Stimulated activated naive CD4-positive, alpha-beta T cell treated with Interleukin-2 at 50 U/mL for 16 hours (primary cell): ENCODE data around the gene DOCK3.
"Not testable (repeated sequence)": the region's sequence is repeated elsewhere in the genome, so short reads cannot be mapped to it uniquely, and the experiment has no call there.

Experiments used
- DNase-seq: peaks from one replicate; lab custom pipeline; 2025; lab: John Stamatoyannopoulos, UW

The DOCK3 gene

DNA sequence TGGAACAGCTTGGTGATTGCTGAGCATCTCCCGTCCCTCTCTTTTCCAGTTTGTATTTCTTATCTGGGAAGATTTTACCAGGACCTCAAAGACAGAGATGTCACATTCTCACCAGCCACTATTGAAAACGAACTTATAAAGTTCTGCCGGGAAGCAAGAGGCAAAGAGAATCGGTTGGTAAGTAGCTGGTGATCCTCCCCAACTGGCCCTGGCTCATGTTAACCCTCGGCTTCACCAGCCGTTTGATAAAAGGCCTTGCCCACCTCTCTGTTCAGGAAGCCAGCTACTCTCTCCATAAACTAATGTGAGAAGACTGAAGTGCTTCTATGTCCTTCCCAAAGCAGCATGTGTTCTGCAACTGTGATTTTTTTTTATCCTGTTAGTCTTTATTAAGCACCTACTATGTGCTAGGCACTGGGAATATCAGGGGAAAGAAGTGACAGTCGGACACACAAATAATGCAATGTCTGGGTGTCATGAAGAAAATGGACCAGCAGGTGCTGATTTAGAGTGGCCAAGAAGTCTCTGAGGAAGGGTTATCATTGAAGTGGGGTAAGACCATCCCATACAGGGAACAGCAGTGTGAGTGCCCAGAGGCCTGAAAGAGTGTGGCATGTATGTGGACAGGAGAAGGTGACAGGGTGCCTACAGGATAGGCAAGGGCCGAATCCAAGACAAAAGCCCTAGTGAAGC is 711.6 kb downstream of the DOCK3 start:
- DNase-seq = no peak

DNA sequence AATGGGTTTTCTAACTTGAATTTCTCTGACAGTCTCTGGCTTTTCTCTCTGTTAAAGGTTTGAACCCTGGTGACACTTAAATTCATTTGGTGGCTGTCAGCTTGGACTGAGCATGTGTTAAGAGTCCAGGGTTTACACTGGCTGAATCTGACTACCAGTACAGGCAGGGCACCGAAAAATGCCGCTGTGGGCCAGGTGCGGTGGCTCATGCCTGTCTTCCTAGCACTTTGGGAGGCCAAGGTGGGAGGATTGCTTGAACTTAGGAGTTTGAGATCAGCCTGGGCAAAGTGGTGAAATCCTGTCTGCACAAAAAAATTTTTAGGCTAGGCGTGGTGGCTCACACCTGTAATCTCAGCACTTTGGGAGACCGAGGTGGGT is 712.1 kb downstream of the DOCK3 start:
- DNase-seq = no peak

DNA sequence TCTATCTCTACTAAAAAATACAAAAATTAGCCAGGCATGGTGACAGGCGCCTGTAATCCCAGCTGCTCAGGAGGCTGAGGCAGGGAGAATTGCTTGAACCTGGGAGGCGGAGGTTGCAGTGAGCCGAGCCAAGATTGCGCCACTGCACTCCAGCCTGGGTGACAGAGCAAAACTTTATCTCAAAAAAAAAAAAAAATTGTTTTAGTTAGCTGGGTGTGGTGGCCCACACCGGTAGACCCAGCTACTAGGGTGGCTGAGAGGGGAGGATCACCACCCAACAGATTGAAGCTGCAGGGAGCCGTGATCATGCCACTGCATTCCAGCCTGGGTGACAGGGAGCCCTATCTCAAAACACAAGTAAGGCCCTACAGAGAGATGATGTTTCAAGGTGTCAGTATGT is 712.6 kb downstream of the DOCK3 start:
- DNase-seq = not testable (repeated sequence)

DNA sequence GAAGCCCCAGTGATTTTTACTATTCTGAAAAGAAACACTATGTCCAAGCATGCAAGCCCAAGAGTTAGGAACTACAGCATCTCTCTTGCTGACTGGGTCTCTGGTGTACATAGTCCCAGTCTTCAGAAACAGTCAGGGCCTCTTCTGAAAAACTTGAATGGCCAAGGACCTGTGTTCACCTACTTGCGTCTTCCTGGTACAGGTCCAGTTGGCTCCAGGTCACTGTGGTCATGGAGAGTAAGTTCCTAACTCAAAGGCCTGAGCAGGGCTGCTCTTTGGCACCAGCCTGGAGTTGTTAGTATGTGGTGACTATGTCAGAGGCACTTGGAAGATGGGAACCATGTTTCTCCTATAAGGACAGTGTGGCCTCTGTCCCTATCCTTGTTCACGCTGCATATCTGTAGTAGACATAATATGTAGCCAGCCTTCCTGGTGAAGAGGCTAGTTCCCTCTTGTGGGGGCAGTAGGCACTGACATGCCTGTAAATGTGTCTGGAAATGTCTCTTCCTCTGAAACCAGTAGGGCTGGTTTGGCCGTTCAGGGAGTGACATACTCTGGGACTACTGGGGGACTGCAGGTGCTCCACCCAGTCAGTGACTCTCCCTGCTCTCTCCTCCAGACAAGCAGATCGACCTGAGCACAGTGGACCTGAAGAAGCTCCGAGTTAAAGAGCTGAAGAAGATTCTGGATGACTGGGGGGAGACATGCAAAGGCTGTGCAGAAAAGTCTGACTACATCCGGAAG is 713.7 kb downstream of the DOCK3 start:
- DNase-seq = no peak

DNA sequence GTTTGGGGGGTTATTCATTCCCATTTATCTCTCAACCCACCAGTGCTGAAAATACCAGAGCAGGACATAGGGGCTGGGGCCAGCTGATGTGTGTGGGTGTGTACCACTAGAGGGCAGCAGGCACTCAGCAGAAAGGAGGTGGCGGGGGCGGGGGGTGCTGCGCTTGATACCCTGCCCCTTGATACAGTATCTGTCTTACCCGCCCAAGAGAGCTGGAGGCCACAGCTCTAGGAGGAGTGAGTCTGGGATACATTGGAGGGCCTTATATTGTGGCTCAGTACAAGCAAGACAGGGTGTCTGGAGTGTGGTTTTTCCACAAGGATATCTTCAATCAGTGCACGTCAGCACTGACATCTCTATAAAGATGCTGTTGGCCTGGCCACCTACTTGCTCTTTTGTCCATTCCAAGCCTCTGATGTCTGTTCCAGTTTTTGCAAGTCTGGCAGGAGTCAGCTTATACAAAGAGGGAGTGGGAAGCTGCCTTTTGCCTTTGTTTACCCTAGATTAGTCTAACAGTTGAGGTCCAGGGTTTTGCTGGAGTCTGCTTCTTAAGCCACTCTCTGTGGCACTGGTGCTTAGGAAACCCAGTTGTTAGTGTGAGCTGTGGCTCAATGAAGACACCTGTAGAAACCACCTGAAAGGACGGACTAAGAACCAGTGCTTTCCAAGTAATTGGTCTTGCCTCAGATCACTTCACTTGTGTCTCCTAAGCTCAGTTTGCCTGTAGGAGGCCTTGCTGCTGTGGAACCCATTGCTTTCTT is 714.9 kb downstream of the DOCK3 start:
- DNase-seq = peak; percentile 41

DNA sequence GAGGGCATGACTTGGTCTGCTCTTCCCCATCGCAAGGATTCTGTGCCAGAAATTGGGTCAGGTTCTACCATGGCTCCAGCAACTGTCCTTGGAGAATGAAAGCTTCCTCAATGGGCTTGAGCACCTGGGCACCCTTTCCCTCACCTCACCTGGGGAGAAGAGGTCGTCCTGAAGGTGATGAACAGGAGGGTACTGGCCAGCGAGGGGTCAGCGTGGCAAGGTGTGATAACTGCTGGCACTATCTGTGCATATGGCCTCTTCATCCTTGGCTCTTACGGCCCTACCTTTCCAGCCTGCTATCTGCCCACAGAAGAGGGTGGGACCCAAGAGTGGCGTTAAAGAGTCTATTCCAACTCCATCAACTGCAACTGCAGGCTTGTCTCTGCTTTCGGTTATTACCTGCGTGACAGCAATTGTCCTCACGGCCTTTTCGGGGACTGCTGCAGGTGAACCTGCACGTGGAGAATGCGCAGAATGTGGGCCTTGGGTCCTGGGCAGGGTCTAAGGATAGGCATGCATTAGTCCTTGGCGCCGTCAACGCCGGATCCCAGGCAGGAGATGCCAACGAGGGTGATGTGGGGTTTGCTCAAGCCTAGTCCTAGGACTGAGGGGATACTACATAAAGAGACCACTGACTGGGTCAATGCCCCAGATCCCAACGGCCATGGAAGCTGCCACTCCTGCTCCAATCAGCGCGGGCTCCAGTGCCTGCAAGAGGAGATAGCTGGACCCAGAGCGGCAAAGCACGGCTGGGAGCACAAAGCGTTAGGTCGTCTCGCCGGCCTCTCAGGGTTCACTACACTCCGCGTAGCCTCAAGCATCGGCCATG is 715.7 kb downstream of the DOCK3 start:
- no peak for DNase-seq

DNA sequence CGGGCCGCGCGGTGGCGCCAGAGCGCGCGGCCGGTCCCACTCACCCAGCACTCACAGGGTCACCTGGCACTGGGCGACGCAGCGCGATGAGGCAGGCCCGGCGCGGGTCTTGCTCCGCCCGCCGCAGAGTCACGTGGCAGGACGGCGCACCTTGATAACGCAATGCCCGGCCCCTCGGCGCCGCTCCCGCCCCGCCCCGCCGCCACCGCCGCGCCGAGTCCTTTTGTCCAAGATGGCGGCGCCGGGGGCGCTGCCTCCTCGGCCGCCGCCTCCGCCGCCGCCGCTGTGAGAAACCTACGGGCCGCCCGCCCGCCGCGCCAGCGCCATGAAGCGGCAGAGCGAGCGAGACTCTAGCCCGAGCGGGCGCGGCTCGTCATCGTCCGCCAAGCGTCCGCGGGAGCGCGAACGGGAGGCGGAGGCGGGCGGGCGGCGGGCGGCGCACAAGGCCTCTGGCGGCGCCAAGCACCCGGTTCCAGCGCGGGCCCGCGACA is 716.4 kb downstream of the DOCK3 start, which contains the start of gene RBM15B:
RBM15B (plus strand) TSS at position 211 of the 491 bp plus-strand sequence; CDS start at position 326, 115 bp downstream.
- peak; percentile 97 for DNase-seq

DNA sequence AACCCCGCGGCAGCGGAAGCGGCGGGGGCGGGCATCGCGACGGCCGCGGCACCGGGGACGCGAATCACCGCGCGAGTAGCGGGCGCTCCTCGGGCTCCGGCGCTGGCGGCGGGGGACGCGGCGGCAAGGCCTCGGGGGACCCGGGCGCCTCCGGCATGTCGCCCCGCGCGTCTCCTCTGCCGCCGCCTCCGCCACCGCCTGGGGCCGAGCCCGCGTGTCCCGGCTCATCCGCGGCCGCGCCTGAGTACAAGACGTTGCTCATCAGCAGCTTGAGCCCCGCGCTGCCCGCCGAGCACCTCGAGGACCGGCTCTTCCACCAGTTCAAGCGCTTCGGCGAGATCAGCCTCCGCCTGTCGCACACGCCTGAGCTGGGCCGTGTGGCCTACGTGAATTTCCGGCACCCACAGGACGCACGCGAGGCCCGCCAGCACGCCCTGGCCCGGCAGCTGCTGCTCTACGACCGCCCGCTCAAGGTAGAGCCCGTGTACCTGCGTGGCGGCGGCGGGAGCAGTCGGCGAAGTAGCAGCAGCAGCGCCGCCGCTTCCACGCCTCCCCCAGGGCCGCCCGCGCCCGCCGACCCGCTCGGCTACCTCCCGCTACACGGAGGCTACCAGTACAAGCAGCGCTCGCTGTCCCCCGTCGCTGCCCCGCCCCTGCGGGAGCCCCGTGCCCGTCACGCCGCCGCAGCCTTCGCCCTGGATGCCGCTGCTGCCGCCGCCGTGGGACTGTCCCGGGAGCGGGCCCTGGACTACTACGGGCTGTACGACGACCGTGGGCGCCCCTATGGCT is 717.0 kb downstream of the DOCK3 start:
- peak; percentile 52 for DNase-seq

DNA sequence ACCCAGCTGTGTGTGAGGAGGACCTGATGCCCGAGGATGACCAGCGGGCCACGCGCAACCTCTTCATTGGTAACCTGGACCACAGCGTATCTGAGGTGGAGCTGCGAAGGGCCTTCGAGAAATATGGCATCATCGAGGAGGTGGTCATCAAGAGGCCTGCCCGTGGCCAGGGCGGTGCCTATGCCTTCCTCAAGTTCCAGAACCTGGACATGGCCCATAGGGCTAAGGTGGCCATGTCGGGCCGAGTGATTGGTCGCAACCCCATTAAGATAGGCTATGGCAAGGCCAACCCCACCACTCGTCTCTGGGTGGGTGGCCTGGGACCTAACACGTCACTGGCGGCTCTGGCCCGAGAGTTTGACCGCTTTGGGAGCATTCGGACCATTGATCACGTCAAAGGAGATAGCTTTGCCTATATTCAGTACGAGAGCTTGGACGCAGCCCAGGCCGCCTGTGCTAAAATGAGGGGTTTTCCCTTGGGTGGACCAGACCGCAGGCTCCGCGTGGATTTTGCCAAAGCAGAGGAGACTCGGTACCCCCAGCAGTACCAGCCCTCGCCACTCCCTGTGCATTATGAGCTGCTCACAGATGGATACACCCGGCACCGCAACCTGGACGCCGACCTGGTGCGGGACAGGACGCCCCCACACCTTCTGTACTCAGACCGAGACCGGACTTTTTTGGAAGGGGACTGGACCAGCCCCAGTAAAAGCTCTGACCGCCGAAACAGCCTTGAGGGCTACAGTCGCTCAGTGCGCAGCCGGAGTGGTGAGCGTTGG is 717.8 kb downstream of the DOCK3 start:
- DNase-seq = no peak

DNA sequence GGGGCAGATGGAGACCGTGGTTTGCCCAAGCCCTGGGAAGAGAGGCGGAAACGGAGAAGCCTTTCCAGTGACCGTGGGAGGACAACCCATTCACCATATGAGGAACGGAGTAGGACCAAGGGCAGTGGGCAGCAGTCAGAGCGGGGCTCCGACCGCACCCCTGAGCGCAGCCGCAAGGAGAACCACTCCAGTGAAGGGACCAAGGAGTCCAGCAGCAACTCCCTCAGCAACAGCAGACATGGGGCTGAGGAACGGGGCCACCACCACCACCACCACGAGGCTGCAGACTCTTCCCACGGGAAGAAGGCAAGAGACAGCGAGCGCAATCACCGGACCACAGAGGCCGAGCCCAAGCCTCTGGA is 718.4 kb downstream of the DOCK3 start:
- no peak for DNase-seq

DNA sequence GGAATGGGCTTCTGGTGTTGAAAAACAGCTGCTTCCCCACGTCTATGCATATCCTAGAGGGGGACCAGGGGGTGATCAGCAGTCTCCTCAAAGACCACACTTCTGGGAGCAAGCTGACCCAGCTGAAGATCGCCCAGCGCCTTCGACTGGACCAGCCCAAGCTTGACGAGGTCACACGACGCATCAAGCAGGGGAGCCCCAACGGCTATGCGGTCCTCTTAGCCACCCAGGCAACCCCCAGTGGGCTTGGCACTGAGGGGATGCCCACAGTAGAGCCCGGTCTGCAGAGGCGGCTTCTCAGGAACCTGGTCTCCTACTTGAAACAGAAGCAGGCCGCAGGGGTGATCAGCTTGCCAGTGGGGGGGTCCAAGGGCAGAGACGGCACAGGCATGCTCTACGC is 718.8 kb downstream of the DOCK3 start:
- DNase-seq = no peak

DNA sequence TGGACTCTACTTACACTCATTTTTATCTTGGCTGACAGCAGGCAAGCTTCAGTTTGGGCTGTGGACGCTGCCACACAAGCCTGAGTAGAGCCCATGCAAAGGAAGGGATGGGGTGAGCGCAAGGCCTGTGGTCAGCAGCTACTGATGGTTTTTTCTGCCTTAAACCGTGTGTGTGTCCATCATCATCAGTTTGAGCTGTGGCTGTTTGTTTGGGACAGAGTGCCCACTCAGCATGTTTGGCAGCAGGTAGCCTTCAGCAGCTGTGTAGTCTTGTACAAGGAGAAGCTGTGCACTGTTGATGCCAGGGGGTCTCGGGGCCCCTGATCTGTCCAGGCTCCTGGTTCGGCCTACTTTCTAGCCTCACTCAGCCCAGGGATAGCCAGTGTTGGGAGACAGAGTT is 719.8 kb downstream of the DOCK3 start:
- DNase-seq = no peak

DNA sequence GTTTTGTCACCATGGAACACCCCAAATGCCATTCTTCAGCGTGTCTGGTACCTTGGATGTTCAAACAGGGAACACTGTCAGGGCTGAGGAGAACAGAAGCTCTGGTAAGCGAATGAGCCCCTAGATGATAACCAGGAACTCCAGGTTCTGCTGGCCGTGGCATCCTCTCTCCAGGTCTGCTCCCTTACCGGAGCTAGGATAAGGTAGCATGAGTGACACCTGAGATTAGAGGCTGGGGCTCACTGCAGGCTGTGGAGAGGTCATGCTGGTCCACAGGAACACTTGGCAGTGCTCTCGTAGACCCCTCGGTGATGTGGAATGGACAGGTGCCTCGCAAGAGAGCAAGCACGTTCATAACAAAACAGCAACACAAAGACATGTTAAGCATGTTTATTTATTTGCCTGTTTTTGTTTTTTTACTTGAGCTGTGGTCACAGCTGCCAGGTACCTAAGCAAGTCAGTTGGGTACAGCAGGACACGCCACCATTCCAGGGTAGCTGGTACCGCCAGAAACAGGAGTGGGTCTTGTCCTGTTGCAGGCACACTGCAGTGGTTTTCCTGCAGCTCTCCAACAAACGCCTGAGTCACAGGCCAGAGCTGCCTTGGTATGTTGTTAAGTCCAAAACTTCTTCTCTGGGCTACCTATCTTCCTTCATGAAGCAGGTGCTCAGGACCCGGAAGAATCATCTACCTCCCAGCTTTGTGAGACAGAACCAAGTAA is 720.9 kb downstream of the DOCK3 start:
- DNase-seq = no peak

DNA sequence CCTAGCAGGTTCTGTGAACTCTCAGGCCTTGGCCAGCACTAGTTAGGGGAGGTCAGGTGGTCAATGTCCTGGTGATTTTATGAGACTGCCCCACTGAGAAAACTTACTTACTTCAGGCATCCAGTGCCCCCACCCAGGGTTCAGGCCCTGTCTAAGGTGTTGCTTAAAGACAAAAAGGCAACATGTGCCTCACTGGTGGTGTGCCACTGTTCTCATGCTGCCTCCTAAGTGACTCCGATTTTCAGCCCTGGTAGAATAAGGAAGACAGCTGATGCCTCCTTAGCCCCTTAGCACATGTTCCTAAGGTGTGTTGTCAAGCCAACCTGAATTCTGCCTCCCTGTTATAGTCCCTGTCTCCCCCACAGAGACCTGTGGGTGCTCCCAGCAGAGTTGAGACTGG is 721.7 kb downstream of the DOCK3 start:
- no peak for DNase-seq

DNA sequence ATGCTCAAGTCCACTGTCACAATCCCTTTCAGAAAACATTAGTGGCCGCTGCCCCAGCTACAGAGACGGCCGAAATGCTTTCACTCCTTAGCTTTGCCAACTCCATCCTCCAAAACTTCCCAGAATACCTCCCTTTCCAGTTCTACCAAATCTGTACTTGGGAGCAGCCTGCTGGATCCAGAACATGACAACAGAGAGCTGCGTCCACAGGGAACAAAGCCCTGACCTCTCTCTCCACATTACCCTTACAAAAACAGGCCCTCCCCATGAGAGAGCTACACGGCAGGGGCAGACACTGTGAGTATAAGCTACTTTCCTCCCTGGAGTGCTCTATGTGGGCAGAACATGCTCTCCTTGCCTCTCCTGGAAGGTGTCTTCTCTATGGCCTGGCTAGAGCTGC is 722.7 kb downstream of the DOCK3 start:
- DNase-seq = no peak

DNA sequence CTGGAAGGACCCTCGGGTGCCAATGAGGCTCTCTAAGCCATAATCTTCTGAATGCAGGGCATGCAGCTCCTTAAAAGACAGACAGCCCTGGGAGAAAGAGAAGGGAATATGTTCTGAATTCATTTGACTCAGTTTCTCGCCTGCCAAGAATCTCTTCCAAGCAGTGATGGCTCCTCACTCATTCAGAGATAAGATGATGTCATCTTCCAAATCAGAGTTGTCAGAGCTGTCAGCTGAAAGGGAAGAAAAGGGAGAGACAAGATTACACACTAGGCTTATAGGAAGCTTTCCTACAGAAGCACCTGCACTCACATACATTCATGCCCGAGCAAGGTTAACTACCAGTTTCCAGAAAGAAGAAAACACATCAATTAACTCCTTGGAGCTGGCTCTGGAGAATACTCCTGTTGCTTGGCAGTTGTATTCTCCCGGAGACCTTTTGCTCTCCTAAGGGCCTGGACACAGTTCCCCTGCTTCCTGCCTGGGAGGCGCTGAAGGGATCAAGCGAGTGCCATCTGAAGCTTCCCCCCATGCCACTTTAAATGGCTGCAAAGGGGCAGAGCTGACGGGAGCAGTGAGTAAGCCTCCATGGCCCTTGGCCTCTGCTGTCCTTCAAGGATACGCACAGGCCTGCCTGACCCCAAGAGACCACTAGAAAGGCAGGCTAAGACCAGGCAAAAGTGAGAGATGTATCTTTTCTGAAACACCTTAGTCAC is 724.0 kb downstream of the DOCK3 start:
- DNase-seq = no peak

DNA sequence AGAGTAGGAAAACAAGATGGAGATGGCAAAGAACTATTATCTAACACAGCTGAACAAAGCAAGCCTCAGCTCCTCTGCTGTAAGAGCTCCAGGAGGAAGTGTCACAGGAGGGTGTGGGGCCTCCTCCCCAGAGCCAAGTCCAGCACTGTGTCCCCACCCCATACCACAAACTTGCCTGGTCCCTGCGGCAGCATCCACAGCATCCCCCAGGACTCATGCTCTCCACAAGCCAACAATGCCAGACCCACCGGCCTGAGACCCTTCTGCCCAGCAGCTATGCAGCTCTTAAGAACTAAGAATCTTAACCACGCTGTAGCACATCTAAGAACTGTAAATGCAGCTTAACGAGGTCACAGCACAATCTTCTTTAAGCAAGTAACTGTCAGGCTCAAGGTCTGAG is 725.4 kb downstream of the DOCK3 start:
- no peak for DNase-seq

DNA sequence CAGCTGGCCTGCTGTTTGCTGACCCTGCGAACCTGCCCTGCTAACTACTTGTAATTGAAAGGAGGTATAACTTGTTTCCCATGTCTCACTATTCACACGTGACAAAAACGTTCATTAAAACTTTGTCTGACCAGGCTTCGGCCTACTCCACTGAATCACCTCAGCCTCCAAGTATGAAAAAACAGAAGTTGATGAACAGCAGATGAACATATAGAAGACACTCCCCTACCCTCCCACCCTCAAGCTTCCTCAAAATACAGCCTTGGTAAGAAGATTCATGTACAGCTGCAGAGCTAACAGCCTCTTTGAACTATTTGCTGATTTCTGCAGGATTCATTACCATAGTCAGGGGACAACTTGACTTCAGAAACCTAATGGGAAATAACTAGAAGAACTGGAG is 727.0 kb downstream of the DOCK3 start:
- no peak for DNase-seq

DNA sequence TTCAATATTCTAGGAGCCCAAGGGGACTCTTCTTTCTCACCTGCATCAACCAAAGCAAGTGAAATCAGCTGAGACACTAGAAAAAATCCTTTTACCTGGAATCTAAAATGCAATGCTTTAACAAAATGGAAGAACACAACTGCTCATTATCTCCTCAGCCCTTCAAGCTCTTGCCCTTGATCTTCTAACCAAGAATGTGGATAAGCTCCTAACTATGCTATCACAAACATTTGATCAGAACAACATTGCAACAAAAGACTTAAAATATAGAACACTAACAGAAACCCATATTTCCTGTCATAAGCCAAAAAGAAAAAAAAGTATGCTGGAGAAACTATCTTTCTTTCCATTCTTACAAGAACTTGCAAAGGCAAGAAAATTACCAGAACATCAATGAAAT is 728.9 kb downstream of the DOCK3 start:
- DNase-seq = no peak
